Endothelial cell of umbilical vein (primary cell): ENCODE results near the gene GRXCR2. TPM values are rescaled to one million over a fixed set of nuclear protein-coding genes. Genes with fewer than 3 reads are reported as not detected.

Experiments used
- BruUV-seq: library from RNA; stranded (reverse); fragments of 400-500 nt; replicated peaks from 2 replicates; lab custom pipeline; 2021; lab: Mats Ljungman, UMichigan
- CTCF ChIA-PET: fragments of 300-600, 350-600 bp; sonication (Branson Sonifier 250); formaldehyde crosslinking; loops from one replicate; lab custom pipeline; 2021; ENCODE audit warnings: antibody characterized with exemption, inconsistent platforms; lab: Charles Lee
- POLR2A ChIA-PET: fragments of 300-600, 350-600 bp; sonication (Branson Sonifier 250); formaldehyde crosslinking; loops from one replicate; lab custom pipeline; 2021; ENCODE audit warnings: antibody characterized with exemption, inconsistent platforms; lab: Charles Lee
- DNase-seq: peaks from one replicate; pipeline ENCODE4 v3.0.0-alpha.2; 2011; ENCODE audit warnings: low read depth, low spot score
- FAIRE-seq: peaks from 2 replicates; lab custom pipeline; 2011; peaks lifted over from hg19 to GRCh38; lab: Jason Lieb, UNC
- H2AFZ ChIP-seq: 2 replicates; pipeline ENCODE4 v1.6.0; 2012; ENCODE audit warnings: low read depth, low read length, control low read depth, inconsistent platforms
- H3K27ac ChIP-seq: 2 replicates; pipeline ENCODE4 v1.5.1; 2011; ENCODE audit warnings: low read depth, mild to moderate bottlenecking, control low read depth, low read length, moderate library complexity; ENCODE audit not compliant: insufficient read depth
- H3K27me3 ChIP-seq, 2 experiments: 2 replicates each; pipeline versions ENCODE4 v1.6.0 to v1.6.1; 2011; ENCODE audit warnings: low read length in 2 of 2, mixed read lengths in 1 of 2; ENCODE audit not compliant: control insufficient read depth in 2 of 2, insufficient read depth in 2 of 2
- H3K36me3 ChIP-seq, 2 experiments: 2 replicates in 1 of 2; 3 replicates in 1 of 2; pipeline ENCODE4 v1.5.1; 2011; ENCODE audit warnings: low read length in 2 of 2, mild to moderate bottlenecking in 1 of 2, moderate library complexity in 1 of 2; ENCODE audit not compliant: control insufficient read depth in 2 of 2, insufficient read depth in 2 of 2; ENCODE audit errors: extremely low read depth in 1 of 2
- H3K4me1 ChIP-seq: 3 replicates; pipeline ENCODE4 v1.5.1; 2011; ENCODE audit warnings: mild to moderate bottlenecking, low read length; ENCODE audit not compliant: control insufficient read depth, insufficient read depth; ENCODE audit errors: extremely low read depth
- H3K4me2 ChIP-seq: 2 replicates; pipeline ENCODE4 v1.6.1; 2011; ENCODE audit warnings: low read length, control low read depth, mixed read lengths; ENCODE audit not compliant: insufficient read depth
- H3K4me3 ChIP-seq, 3 experiments: fragments of 200-600 bp in 1 of 3; sonication (generic), shearing (Covaris generic) in 1 of 3; replicated peaks in 1 of 3; 2 replicates each; pipeline ENCODE4 v1.5.1; 2011 to 2016; ENCODE audit warnings: control low read depth in 3 of 3, low read length in 3 of 3, mild to moderate bottlenecking in 2 of 3, inconsistent platforms in 1 of 3, low read depth in 1 of 3, moderate library complexity in 1 of 3; ENCODE audit not compliant: insufficient read depth in 1 of 3
- H3K79me2 ChIP-seq: 2 replicates; pipeline ENCODE4 v1.6.0; 2012; ENCODE audit warnings: low read length, inconsistent platforms; ENCODE audit not compliant: control insufficient read depth, insufficient read depth
- H3K9ac ChIP-seq: replicated peaks from 2 replicates; pipeline ENCODE3; 2011; ENCODE audit warnings: low read length, control low read depth; ENCODE audit not compliant: insufficient read depth; ENCODE audit errors: extremely low read depth
- H3K9me1 ChIP-seq: replicated peaks from 3 replicates; pipeline ENCODE4 v1.6.0; 2011; ENCODE audit warnings: mild to moderate bottlenecking, low read length; ENCODE audit not compliant: control insufficient read depth, insufficient read depth; ENCODE audit errors: extremely low read depth
- H3K9me3 ChIP-seq: replicated peaks from 2 replicates; pipeline ENCODE4 v1.5.1; 2012; ENCODE audit warnings: low read length, inconsistent platforms; ENCODE audit not compliant: control insufficient read depth, insufficient read depth
- H4K20me1 ChIP-seq: replicated peaks from 2 replicates; pipeline ENCODE3; 2011; ENCODE audit warnings: mild to moderate bottlenecking, low read length; ENCODE audit not compliant: control insufficient read depth, insufficient read depth; ENCODE audit errors: extremely low read depth
- CTCF ChIP-seq, 2 donors: IDR thresholded peaks; 1 replicate in 1 of 2; 2 replicates in 1 of 2; pipeline ENCODE4 v1.5.1; 2011; ENCODE audit warnings: low read length in 2 of 2, mild to moderate bottlenecking in 2 of 2, moderate library complexity in 2 of 2, control low read depth in 1 of 2, inconsistent platforms in 1 of 2, low read depth in 1 of 2; ENCODE audit not compliant: insufficient read depth in 1 of 2; ENCODE audit errors: extremely low read depth in 1 of 2
- EZH2 ChIP-seq: IDR thresholded peaks from 2 replicates; pipeline ENCODE4 v1.6.1; 2012; ENCODE audit warnings: borderline replicate concordance, low read depth, mild to moderate bottlenecking, moderate library complexity, low read length, inconsistent platforms; ENCODE audit not compliant: severe bottlenecking
- FOS ChIP-seq: IDR thresholded peaks from 2 replicates; pipeline ENCODE4 v1.6.1; 2011; ENCODE audit warnings: mild to moderate bottlenecking, low read length, moderate library complexity, borderline replicate concordance; ENCODE audit not compliant: insufficient read depth
- GATA2 ChIP-seq: IDR thresholded peaks from 2 replicates; pipeline ENCODE4 v1.7.0; 2011; ENCODE audit warnings: low read depth, mild to moderate bottlenecking, moderate library complexity, mixed read lengths, low read length; ENCODE audit not compliant: insufficient read length, insufficient read depth
- JUN ChIP-seq: IDR thresholded peaks from 2 replicates; pipeline ENCODE4 v1.6.1; 2011; ENCODE audit warnings: borderline replicate concordance, low read depth; ENCODE audit not compliant: insufficient read length, insufficient read depth
- MAX ChIP-seq: IDR thresholded peaks from 2 replicates; pipeline ENCODE4 v1.6.1; 2011; ENCODE audit not compliant: insufficient read depth, insufficient read length
- MYC ChIP-seq: IDR thresholded peaks from one replicate; pipeline ENCODE4 v1.6.1; 2011; ENCODE audit warnings: mild to moderate bottlenecking, low read depth, low read length
- POLR2A ChIP-seq: IDR thresholded peaks from 2 replicates; pipeline ENCODE4 v1.6.1; 2012; ENCODE audit warnings: low read depth, mild to moderate bottlenecking, control low read depth, low read length
- POLR2AphosphoS5 ChIP-seq: IDR thresholded peaks from 2 replicates; pipeline ENCODE4 v1.6.1; 2012; ENCODE audit warnings: low read depth, mild to moderate bottlenecking, control low read depth, low read length, moderate library complexity; ENCODE audit not compliant: insufficient read depth
- dilution Hi-C: fragments of 300-500 bp; cut with MboI; formaldehyde crosslinking; loops from one replicate; pipeline ENCODE4 v1.15.0; 2019; ENCODE audit warnings: low sequenced_read_pairs; ENCODE audit not compliant: extremely low pct_ligation_motif_present
- intact Hi-C: fragments of 100-400 bp; cut with micrococcal nuclease; formaldehyde crosslinking; loops from one replicate; pipeline ENCODE4 v1.10.0; 2022
- polyA plus RNA-seq, 4 experiments: library from polyadenylated mRNA; depleted of rRNA in 3 of 4; stranded (reverse) in 3 of 4; unstranded in 1 of 4; fragments of >200 nt; gene quantifications; 2 replicates each; pipeline versions ENCODE4 v1.2.1 to v1.2.3, GENCODE V29; 2011 to 2012; ENCODE audit warnings: missing spikeins in 1 of 4
- total RNA-seq: library from RNA; stranded (reverse); gene quantifications from 2 replicates; pipeline ENCODE4 v1.2.3, GENCODE V29; 2021

The GRXCR2 gene
- total and polyA plus RNA-seq, 2 donors (not counting 3 experiments of a cell fraction or from before 2014, with no cell fraction given): not detected

GRCh38 chr5:145830594-145830993 is 42.2 kb downstream of the GRXCR2 start:
- H3K4me2 ChIP-seq: peak overlapping the region; percentile 72
- H2AFZ ChIP-seq: no peak overlapping the region
- no TSS peak for BruUV-seq
- no peaks in the 10 kb centered on the region for H3K9me3 ChIP-seq
- H3K9me1 ChIP-seq: no peaks in the 10 kb centered on the region
- H4K20me1 ChIP-seq: no peaks in the 10 kb centered on the region
- H3K27ac ChIP-seq: no peak overlapping the region
- peaks cover 32% of the 10 kb centered on the region for H3K4me1 ChIP-seq
- peaks cover 21% of the 10 kb centered on the region for H3K79me2 ChIP-seq
- H3K36me3 ChIP-seq: no peaks in the 10 kb centered on the region
- H3K9ac ChIP-seq: no peak overlapping the region
- POLR2A ChIA-PET: no interaction called here
- intact Hi-C loops (loop anchor here (1.0 to 5.0 kb wide), 2 partner anchors 219 to 597 kb away; no protein-coding TSS in a partner anchor), dilution Hi-C loops (no loop called here)
- FAIRE-seq (peak; percentile 42), DNase-seq (no peak)
- CTCF ChIA-PET: interaction anchor here (0.7 to 6.7 kb wide), 23 partner anchors 10 to 1627 kb away, joined by 3 to 97 read pairs (median 4); no protein-coding TSS in a partner anchor
- TF ChIP-seq CTCF (IDR thresholded peaks at IDR 0.05; ENCODE audit: extremely low read depth in 1 of 2, insufficient read depth in 1 of 2, low read depth in 1 of 2, low read length in 2 of 2) (no peak), JUN (no peak), FOS (no peak), EZH2 (no peak), POLR2AphosphoS5 (no peak), POLR2A (no peak), GATA2 (no peak), MAX (no peak), MYC (no peak)
- no peak overlapping the region for H3K4me3 ChIP-seq
- no peaks in the 10 kb centered on the region for H3K27me3 ChIP-seq
